Trophoblast cell (in vitro differentiated cells and primary cell): ENCODE data around the gene DBNL.
"Not testable (repeated sequence)": the region's sequence is repeated elsewhere in the genome, so short reads cannot be mapped to it uniquely, and the experiment has no call there.

ENCODE experiments used
- DNase-seq, 2 donors: peaks; one replicate each; pipeline ENCODE4 v3.0.0-alpha.2; 2016
- H2AFZ ChIP-seq: 2 replicates; pipeline ENCODE4 v1.6.1; 2013; ENCODE audit warnings: low read length, moderate library complexity, mild to moderate bottlenecking; ENCODE audit not compliant: insufficient read depth, poor library complexity
- H2AK5ac ChIP-seq: 2 replicates; pipeline ENCODE4 v1.6.1; 2013; ENCODE audit warnings: mild to moderate bottlenecking, low read length
- H2BK120ac ChIP-seq: 2 replicates; pipeline ENCODE4 v1.6.1; 2013; ENCODE audit warnings: low read length, mild to moderate bottlenecking, moderate library complexity; ENCODE audit not compliant: insufficient read depth, poor library complexity
- H2BK12ac ChIP-seq: 2 replicates; pipeline ENCODE4 v1.6.1; 2013; ENCODE audit warnings: mild to moderate bottlenecking, low read length, moderate library complexity
- H2BK5ac ChIP-seq: 2 replicates; pipeline ENCODE4 v1.6.1; 2013; ENCODE audit warnings: low read length, low read depth, moderate library complexity, mild to moderate bottlenecking; ENCODE audit not compliant: poor library complexity
- H3K14ac ChIP-seq: 2 replicates; pipeline ENCODE4 v1.6.1; 2013; ENCODE audit warnings: mild to moderate bottlenecking, low read length
- H3K18ac ChIP-seq: 2 replicates; pipeline ENCODE4 v1.6.1; 2013; ENCODE audit warnings: mild to moderate bottlenecking, low read length
- H3K23ac ChIP-seq: 2 replicates; pipeline ENCODE4 v1.6.1; 2013; ENCODE audit warnings: low read length
- H3K27ac ChIP-seq: 2 replicates; pipeline ENCODE4 v1.5.1; 2013; ENCODE audit warnings: low read depth, mild to moderate bottlenecking, inconsistent platforms, low read length, moderate library complexity
- H3K27me3 ChIP-seq: 2 replicates; pipeline ENCODE4 v1.6.1; 2013; ENCODE audit warnings: inconsistent platforms, mild to moderate bottlenecking, low read length, moderate library complexity; ENCODE audit not compliant: insufficient read depth
- H3K36me3 ChIP-seq, 2 experiments: 1 replicate in 1 of 2; 2 replicates in 1 of 2; pipeline ENCODE4 v1.6.1; 2013; ENCODE audit warnings: low read length in 2 of 2, mild to moderate bottlenecking in 2 of 2, moderate library complexity in 1 of 2; ENCODE audit not compliant: insufficient read depth in 2 of 2, control insufficient read depth in 1 of 2
- H3K4ac ChIP-seq: 2 replicates; pipeline ENCODE4 v1.6.1; 2013; ENCODE audit warnings: low read depth, mild to moderate bottlenecking, low read length, moderate library complexity
- H3K4me1 ChIP-seq, 2 experiments: 1 replicate in 1 of 2; 2 replicates in 1 of 2; pipeline ENCODE4 v1.6.1; 2013; ENCODE audit warnings: low read length in 2 of 2, mild to moderate bottlenecking in 2 of 2, moderate library complexity in 1 of 2; ENCODE audit not compliant: insufficient read depth in 2 of 2, control insufficient read depth in 1 of 2
- H3K4me2 ChIP-seq: 2 replicates; pipeline ENCODE4 v1.6.1; 2013; ENCODE audit warnings: inconsistent platforms, mild to moderate bottlenecking, low read length, moderate library complexity
- H3K4me3 ChIP-seq: 2 replicates; pipeline ENCODE4 v1.5.1; 2013; ENCODE audit warnings: mild to moderate bottlenecking, low read depth, low read length, inconsistent platforms
- H3K79me1 ChIP-seq: one replicate; pipeline ENCODE4 v1.6.1; 2013; ENCODE audit warnings: low read length
- H3K79me2 ChIP-seq: 2 replicates; pipeline ENCODE4 v1.6.1; 2013; ENCODE audit warnings: low read length, mild to moderate bottlenecking; ENCODE audit not compliant: control insufficient read depth, insufficient read depth, poor library complexity
- H3K9ac ChIP-seq: 2 replicates; pipeline ENCODE4 v1.6.1; 2013; ENCODE audit warnings: mild to moderate bottlenecking, low read length
- H3K9me3 ChIP-seq: 2 replicates; pipeline ENCODE4 v1.6.1; 2013; ENCODE audit warnings: low read depth, mild to moderate bottlenecking, control low read depth, inconsistent platforms, low read length; ENCODE audit not compliant: insufficient read depth
- H4K12ac ChIP-seq: 2 replicates; pipeline ENCODE4 v1.6.1; 2013; ENCODE audit warnings: low read depth, mild to moderate bottlenecking, low read length, moderate library complexity
- H4K8ac ChIP-seq: 2 replicates; pipeline ENCODE4 v1.6.1; 2013; ENCODE audit warnings: low read depth, mild to moderate bottlenecking, low read length, moderate library complexity
- H4K91ac ChIP-seq: one replicate; pipeline ENCODE4 v1.6.1; 2013; ENCODE audit warnings: low read depth, mild to moderate bottlenecking, low read length, moderate library complexity
- WGBS: extraction: QIAGEN DNeasy Blood & Tissue Kit; methylation state at CpG from one replicate; pipeline ENCODE4 v1.1.7; 2013; ENCODE audit warnings: missing lambda C conversion rate; ENCODE audit not compliant: insufficient read length, insufficient coverage; ENCODE audit errors: extremely low coverage; 5-methylcytosine and 5-hydroxymethylcytosine counted together

The DBNL gene

DNA sequence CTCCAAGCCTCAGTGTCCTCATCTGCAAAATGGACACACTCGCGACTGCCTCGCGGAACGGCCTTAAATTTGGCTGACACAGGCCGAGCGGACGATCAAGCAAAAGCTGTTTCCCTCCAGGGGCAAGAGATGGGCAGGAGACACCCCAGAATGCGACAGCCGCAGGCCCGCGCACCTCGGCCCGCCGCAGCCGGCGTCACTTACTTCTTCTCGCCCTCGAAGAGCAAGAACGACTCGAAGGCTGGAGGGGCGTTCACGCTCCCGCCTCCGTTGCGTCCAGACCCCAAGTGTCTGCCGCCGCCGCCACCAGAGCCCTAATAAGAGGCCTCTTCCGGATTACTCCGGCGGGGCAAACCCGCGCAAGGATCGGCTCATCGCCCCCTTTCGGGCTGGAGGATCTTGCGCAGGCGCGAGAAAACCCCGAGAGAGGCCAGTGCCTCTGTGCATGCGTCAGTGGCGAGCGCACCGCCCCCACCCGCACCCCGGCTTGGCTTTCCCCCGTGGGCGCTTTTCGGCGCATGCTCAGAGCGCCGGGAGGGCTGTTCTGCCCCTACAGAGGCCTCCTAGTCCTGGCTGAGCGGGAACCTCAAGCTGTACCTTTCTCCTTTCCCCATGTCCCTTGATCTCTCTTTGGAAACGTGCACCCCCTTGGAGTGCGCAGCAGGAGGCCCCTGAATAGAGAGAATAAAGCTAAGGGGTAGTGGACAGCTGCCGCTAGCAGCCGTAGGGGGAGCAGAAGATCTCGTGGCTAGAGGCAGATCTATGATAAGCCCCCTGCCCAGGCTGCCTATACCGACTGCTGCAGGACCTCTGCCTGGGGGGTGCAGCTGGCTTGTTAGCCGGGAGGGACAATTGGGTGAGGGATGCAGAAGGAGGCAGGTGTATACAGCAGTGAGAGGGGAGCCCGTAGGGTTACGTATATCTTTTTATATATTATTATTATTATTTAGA lies 25.4 kb upstream of the DBNL start:
- Histone ChIP-seq H3K14ac (peak overlapping the region; percentile 75), H4K91ac (peak overlapping the region; percentile 16), H3K4me3 (peak overlapping the region; percentile 88), H3K9ac (peak overlapping the region; percentile 84), H2BK120ac (peak overlapping the region; percentile 46), H3K4me2 (peak overlapping the region; percentile 52), H4K8ac (peak overlapping the region; percentile 86), H2AFZ (peak overlapping the region; percentile 45), H3K4ac (peak overlapping the region; percentile 9)
- not testable (repeated sequence) for H2BK5ac ChIP-seq, H3K27ac ChIP-seq, H3K27me3 ChIP-seq, H2BK12ac ChIP-seq, H4K12ac ChIP-seq, H3K23ac ChIP-seq, H3K79me2 ChIP-seq, H3K36me3 ChIP-seq, H3K79me1 ChIP-seq, H3K9me3 ChIP-seq, H3K4me1 ChIP-seq, H3K18ac ChIP-seq, H2AK5ac ChIP-seq
- DNase-seq, result peak; percentile 93 to 98
- WGBS, result no CpG with 5 or more reads among the region's 63 CpGs

GRCh38 chr7:44019825-44020224 lies 24.7 kb upstream of the DBNL start:
- H2AK5ac ChIP-seq, H3K4me3 ChIP-seq, H4K12ac ChIP-seq, H3K4ac ChIP-seq, H2BK12ac ChIP-seq, H3K4me1 ChIP-seq, H3K9ac ChIP-seq, H3K14ac ChIP-seq, H4K8ac ChIP-seq, H4K91ac ChIP-seq, H3K27me3 ChIP-seq, H3K79me1 ChIP-seq, H2BK5ac ChIP-seq, H3K18ac ChIP-seq, DNase-seq, H3K23ac ChIP-seq, H3K79me2 ChIP-seq, H3K4me2 ChIP-seq, H3K36me3 ChIP-seq, H3K27ac ChIP-seq, H2BK120ac ChIP-seq, H2AFZ ChIP-seq, H3K9me3 ChIP-seq: not testable (repeated sequence)
- no CpG with 5 or more reads among the region's 6 CpGs for WGBS

DNA sequence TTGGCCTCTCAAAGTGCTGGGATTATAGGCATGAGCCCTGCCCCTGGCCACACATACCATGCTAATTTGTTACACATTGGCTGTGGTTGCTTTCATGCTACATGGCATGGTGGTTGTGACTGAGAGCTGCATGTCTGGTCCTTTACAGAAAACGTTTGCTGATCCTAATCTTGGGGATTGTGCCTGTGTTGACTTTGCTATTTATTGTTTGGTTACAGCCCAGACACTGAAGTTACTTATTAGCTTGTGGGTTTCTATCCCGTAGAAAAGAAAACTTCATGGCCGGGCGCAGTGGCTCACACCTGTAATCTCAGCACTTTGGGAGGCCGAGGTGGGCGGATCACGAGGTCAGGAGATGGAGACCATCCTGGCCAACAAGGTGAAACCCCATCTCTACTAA lies 22.4 kb upstream of the DBNL start:
- not testable (repeated sequence) for H2AK5ac ChIP-seq, H3K14ac ChIP-seq, H2BK120ac ChIP-seq, H3K4me1 ChIP-seq, H3K9ac ChIP-seq, H3K36me3 ChIP-seq, H4K91ac ChIP-seq, H3K27me3 ChIP-seq, H3K18ac ChIP-seq, DNase-seq, H2BK5ac ChIP-seq, H3K4me3 ChIP-seq, H3K4ac ChIP-seq, H3K79me2 ChIP-seq, H2BK12ac ChIP-seq, H4K8ac ChIP-seq, H3K27ac ChIP-seq, H3K23ac ChIP-seq, H3K4me2 ChIP-seq, H2AFZ ChIP-seq, H3K79me1 ChIP-seq, H4K12ac ChIP-seq, H3K9me3 ChIP-seq
- no CpG with 5 or more reads among the region's 7 CpGs for WGBS

DNA sequence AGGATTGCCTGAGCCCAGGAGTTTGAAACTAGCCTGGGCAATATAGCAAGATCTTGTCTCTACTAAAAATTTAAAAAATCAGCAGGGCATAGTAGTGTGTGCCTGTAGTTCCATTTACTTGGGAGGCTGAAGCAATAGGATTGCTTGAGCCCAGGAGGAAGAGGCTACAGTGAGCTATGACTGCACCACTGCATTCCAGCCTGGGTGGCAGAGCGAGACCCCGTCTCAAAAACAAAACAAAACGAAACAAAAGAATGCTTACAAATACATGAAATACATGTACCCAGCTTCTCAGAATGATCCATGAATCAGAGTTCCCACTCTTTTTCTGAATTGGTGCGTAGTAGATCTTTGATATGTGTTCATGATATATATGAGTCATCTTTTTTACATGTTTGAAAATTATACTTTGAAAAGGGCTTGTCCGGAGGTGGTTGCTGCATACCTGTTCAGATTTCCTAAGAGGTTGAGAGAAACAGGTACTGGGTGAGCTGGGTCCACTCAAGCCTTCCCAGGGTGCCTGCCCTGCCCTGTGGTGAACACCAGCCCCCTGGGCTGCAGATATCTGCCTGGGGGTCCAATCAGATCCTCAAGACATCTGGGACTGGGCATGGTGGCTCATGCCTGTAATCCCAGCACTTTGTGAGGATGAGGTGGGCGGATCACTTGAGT lies 21.6 kb upstream of the DBNL start:
- H3K4me1 ChIP-seq, H2BK120ac ChIP-seq, H3K27me3 ChIP-seq, H2AFZ ChIP-seq, H3K23ac ChIP-seq, H3K4me3 ChIP-seq, H3K9ac ChIP-seq, H3K36me3 ChIP-seq, H3K14ac ChIP-seq, H3K27ac ChIP-seq, H3K9me3 ChIP-seq, H3K4ac ChIP-seq, H2BK12ac ChIP-seq, H3K79me1 ChIP-seq, H3K18ac ChIP-seq, H2AK5ac ChIP-seq, H4K91ac ChIP-seq, H3K79me2 ChIP-seq, H4K12ac ChIP-seq, H4K8ac ChIP-seq, H2BK5ac ChIP-seq, H3K4me2 ChIP-seq: not testable (repeated sequence)
- DNase-seq, result peak in 1 of 2 donors; percentile 40
- WGBS, result no CpG with 5 or more reads among the region's 6 CpGs
